HG03064 (cell line): Measurements from ENCODE around the gene BABAM2.
"Not testable (repeated sequence)": the region's sequence is repeated elsewhere in the genome, so short reads cannot be mapped to it uniquely, and the experiment has no call there.

Experiments used
- ATAC-seq: cut with Tn5 transposase; IDR thresholded peaks from one replicate; pipeline ENCODE4 v1.9.1; 2021; ENCODE audit warnings: low read depth; ENCODE audit not compliant: unreplicated experiment

Gene BABAM2

DNA sequence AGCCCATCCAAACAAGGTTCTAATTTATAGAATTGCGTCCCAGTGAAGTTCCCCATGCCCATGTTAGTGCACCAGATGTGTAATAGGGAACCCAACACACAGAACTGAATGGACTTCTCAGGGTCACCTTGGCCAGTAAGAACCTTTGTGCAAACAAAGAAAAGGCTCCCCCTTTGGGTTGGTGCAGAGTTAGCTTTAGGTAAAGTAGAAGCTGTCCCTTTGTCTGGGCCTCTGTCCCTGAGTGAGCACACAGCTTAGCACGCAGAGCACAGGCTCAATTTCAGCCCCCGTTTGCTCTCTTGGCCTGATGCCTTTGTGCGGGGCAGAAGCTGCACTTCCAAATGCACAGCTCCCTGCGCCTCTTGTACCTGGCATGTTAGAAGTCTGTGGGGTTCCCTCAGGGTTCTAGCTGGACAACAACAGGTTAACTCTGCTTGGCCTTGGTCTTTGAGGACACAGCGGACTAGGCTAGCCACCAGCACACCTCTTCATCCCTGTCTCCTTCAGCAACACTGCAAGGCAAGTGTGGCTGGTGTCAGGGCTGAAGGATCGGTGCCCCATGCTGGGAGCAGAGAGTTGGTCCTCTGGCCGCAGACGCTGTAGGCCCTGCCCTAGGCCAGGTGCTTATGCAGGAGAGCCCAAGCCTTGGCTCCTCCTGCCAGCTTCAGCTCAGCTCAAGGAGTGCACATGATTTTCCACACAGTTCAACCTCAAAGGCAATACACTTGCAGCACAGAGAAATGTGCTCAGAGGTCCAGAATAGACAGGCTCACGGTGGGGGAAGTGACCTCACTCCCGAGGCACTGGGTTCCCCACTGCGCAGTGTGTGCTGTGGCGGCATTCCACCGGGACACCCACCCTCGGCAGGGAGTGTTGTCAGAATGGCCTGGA is 428.8 kb downstream of the BABAM2 start:
- ATAC-seq = no peak

DNA sequence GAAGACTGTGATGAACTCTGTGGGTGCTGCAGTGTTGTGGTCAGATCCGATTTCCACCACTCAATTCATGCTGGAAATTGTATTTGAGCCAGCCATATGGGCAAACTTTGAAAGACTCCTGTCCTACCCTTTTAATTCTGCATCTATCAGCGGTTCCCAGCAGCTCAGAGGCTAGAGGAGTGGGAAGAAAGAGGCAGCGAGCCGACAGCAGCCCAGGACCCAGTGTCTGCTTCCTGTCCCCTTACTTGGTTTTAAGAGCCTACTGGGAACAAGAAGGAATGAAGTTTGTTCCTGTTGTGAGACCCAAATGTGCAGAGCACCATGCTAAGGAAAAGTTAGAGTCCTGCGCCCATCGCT is 429.5 kb downstream of the BABAM2 start:
- no peak for ATAC-seq

GRCh38 chr2:28320371-28320770 is 429.8 kb downstream of the BABAM2 start:
- ATAC-seq = no peak

GRCh38 chr2:28321426-28321825 is 430.9 kb downstream of the BABAM2 start:
- no peak for ATAC-seq

GRCh38 chr2:28322051-28322450 is 431.5 kb downstream of the BABAM2 start:
- ATAC-seq = no peak

DNA sequence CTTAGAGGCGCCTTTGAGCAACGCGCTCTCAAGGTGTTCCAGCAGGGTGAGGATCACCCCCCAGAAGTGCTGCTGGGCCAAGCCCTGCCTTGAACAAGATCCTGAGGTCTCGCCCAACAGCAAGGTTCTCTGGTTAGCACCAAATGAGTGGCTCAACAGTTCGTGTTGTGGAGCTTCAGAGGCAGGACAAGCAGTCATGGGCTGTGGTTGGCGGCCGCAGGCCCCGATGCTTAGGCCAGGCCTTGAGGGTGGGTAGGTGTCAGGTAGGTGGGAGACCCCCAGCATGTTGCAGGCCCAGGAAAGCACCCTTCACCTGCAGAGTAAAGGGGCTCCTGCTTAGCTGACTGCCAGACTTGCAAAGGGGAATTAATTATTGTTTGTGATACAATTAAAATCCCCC is 431.9 kb downstream of the BABAM2 start:
- no peak for ATAC-seq

DNA sequence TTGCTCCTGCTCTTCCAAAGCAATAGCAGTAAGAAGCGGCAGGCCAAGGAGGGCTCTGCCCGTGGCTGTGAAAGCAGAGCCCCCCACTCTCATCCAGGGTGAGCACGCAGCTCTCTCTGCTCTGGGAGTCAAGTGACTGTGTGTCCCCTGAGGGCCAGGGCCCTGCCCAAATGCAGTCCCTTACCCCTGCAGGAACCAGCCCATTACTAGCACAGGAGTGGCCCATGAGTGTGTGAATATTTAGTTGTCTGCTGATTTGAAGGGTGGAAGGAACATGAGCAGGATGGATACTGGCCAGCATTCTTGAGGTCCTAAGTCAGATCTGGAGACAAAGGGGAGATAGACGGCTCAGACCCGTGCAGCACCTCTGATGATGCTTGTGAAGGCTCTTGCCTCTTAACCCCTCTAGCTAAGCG is 432.5 kb downstream of the BABAM2 start:
- ATAC-seq = no peak

- no peak for ATAC-seq
These were observed 434.6 kb downstream of the BABAM2 start for GRCh38 chr2:28325173-28325566.

DNA sequence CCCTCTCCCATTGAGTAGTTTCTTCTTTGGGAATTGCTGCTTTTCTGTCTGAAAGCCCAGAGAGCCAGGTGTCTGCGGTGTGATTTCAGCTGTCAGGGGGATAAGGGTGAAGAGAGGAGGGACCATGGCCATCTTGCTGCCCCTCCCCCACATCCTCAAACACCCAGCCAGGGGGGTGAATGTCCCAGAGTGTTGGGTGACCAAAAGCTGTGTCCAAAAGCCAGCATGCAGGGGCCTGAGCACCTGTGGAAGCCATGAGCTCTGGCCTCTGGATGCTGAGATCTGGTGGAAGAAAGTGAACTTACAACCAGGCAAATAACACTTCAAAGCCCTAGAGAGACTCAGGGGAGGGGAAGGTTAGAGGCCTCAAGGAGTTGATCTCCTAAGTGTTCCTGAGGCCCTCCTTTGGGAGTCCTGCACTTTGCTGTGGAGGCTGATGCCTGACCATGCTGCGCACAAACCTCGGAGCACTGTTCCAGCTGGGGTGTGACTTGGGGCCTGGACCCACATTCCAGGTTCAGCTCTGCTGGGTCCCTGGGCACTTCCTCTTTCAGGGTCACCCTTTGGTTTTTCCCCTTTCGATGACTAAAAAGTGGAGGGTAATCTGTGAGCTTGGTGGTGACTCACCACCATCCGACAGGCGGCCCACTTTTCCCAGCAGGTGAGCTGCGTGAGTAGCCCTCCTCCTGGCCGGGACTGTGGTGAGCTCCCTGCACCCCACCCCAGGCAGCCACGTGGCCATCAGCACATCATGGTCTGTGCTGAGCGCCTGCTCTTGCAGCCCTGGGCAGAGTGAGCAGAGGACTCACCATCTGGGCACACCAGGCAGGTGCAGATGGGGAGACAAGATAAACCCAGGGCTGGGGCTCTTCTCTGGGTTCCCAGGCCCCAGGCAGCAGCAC is 435.3 kb downstream of the BABAM2 start:
- ATAC-seq = no peak

DNA sequence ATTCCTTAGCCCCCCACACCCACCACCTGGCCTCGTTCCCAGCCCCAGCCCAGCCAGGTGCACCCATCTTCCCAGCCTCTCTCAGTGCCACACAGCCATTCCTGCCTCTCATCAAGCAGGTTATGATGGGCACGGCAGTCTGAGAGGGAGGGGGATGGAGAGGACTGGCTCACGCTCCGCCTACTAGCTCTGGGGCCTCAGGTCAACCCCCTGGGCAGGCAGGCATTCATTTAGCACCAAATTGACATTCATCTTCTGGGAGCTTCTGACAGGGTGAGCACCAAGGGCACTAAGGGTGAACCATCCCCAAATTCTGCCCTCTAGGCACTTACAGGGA is 435.9 kb downstream of the BABAM2 start:
- ATAC-seq = no peak

GRCh38 chr2:28326881-28327505 is 436.5 kb downstream of the BABAM2 start:
- ATAC-seq = no peak

DNA sequence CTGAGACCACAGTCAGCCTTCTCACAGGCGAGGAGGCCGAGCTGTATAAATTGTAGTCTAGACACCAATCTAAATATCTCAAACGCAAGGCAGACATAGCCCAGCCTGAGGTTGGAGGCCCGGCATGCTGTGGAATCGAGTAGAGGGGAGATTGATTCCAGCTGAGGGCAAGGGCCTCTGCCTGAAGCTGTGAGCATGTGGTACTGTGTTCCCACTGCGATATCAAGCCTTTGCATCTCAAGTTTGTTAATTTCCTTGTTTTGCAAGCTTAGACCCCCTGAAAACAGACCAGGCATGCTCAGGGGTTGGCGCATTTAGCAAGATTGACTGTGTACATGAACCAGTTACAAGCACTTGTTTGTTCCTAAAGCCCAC is 437.0 kb downstream of the BABAM2 start:
- ATAC-seq = no peak

DNA sequence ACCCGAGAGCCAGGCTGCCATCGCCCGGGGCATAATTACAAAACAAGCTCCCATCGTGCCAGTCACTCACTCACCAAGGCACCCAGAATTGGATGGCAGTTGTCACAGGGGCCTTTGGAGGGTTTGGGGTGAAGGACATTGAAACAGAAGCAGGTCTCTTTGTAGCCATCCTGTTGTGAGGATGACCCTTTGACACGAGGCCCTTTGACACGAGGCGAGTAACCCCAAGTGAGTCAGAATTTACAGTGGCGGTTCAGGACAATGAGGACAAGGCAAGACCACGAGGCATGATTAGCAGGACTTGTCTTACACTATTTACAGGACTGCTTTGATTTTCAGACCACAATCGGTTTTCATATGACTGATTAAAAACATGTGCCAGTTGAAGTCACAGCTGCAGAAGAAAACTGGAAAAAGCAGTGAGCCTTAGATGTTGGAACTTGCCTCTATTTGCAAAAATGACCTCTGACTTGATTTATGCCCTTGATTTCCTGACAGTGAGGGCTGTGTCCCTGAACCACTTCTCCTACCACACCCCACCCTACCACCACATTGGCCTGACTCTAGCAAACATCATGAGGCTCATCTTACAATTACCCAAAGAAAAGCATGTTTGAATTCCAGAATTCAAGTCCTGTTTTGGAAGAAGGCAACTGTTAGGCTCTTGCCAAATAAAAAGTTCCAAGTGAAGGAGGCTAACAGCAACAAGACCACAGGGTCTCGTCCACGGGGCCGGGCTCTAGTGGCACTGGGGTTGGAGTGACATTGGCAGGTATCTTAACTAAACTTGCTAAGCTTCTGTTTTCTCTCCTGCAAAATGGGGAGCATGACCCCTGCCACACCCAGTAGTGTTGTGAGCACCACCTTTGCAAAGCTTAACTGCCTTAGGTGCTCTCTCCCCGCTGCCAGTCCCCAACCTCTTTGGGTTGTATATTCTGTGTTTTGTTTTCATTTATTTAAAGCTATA is 437.7 kb downstream of the BABAM2 start:
- ATAC-seq = no peak

DNA sequence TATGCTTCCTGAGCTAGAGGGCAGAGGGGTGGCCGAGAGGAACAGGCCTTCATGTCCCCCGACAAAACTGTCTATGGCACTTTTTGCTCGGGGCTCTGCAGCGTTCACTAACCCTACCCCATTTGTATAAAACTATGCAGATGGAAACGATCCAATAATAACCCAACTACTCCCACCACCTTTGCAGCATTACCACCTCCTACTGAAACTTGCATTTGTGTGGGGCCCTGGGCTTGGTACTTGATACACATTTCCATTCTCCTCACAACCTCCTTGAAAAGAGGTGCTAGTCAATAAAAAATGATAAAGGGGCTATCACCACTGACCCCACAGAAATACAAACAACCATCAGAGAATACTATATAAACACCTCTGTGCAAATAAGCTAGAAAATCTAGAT is 438.7 kb downstream of the BABAM2 start:
- ATAC-seq = no peak

DNA sequence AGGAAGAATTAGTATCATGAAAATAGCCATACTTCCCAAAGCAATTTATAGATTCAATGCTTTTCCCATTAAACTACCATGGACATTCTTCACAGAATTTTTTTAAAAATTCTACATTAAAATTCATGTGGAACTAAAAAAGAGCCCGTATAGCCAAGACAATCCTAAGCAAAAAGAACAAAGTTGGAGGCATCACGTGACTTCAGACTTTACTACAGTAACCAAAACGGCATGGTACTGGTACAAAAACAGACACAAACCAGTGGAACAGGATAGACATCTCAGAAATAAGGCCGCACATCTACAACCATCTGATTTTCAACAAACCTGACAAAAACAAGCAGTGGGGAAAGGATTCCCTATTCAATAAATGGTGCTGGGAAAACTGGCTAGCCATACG is 440.2 kb downstream of the BABAM2 start:
- not testable (repeated sequence) for ATAC-seq

GRCh38 chr2:28331797-28332196 is 441.3 kb downstream of the BABAM2 start:
- not testable (repeated sequence) for ATAC-seq

GRCh38 chr2:28332696-28333095 is 442.2 kb downstream of the BABAM2 start:
- no peak for ATAC-seq

DNA sequence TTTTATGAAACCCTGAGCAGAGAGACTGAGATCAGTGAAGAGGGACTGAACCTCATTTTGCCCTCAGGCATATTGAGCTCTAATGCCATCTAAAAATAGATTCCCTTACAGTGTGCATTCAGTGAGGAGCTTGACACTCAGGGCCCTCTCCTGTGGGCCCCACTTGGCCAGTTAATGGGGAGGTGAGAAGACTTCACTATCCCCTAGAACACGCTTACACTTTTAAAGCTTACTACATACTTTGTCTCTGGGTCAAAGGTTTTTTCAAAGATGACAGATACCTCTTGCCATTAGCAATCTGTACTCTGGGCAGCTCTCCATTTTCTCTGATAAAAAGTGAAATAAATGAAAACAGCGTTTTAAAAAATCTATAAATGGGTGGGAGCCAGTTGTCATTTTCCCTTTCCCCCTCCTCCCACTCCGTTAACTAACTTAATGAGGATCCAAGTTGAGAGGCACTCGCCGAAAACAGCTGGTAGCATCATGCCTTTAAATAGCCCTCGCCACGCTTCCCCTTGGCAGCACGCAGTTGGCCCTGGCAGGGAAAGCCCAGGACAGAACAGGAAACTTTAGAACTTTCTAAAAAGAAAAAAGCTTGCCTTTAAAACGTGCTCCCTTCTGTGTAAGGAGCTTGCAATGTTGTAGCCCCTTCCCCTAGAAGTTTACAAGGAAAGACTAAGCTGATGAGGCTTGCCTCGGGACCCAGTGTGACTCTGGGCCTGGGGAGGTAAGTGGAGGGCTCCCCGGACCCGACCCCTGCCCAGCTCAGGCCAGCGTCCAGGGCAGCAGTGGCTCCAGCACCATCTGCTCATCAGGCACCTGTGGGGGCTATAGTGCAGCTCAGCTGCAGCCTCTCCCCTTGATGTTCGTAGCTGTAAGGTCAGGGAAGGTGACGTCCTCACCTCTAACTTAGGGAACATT is 443.3 kb downstream of the BABAM2 start:
- ATAC-seq = no peak

- ATAC-seq = no peak
These were observed 444.0 kb downstream of the BABAM2 start for GRCh38 chr2:28334527-28334894.
